IMR-90 (cell line): ENCODE measurements around the gene PIEZO2. TPM values are rescaled to one million over a fixed set of nuclear protein-coding genes. Genes with fewer than 3 reads are reported as not detected.

Source experiments
- ATAC-seq: fragments of 200-7000 bp; cut with Tn5 transposase; 2 replicates; pipeline ENCODE4 v1.9.1; 2020; ENCODE audit warnings: low read depth, mild to moderate bottlenecking, moderate library complexity
- BruUV-seq: library from RNA; stranded (reverse); fragments of 400-500 nt; replicated peaks from 2 replicates; lab custom pipeline; 2021; lab: Mats Ljungman, UMichigan
- CTCF ChIA-PET: fragments of 300-600 bp; formaldehyde crosslinking; extraction: SDS; loops from one replicate; lab custom pipeline; 2021; ENCODE audit warnings: antibody characterized with exemption; lab: Yijun Ruan, JAX
- POLR2A ChIA-PET: fragments of 300-600 bp; sonication (Branson Sonifier 250); formaldehyde crosslinking; loops from one replicate; lab custom pipeline; 2022; ENCODE audit warnings: antibody characterized with exemption; ENCODE audit not compliant: unreplicated experiment; lab: Charles Lee
- DNase-seq: peaks from one replicate; pipeline ENCODE4 v3.0.0; 2013
- H2AFZ ChIP-seq: replicated peaks from 2 replicates; pipeline ENCODE3; 2013; ENCODE audit warnings: low read length, mild to moderate bottlenecking; ENCODE audit not compliant: poor library complexity
- H2AK5ac ChIP-seq: 2 replicates; pipeline ENCODE4 v1.6.1; 2013; ENCODE audit warnings: low read depth, low read length, inconsistent platforms
- H2AK9ac ChIP-seq: replicated peaks from 2 replicates; pipeline ENCODE3; 2013; ENCODE audit warnings: mild to moderate bottlenecking, low read depth, low read length, moderate library complexity; ENCODE audit not compliant: poor library complexity
- H2BK120ac ChIP-seq: 2 replicates; pipeline ENCODE4 v1.6.1; 2013; ENCODE audit warnings: low read depth, low read length, inconsistent platforms
- H2BK15ac ChIP-seq: 3 replicates; pipeline ENCODE4 v1.6.1; 2013; ENCODE audit warnings: low read depth, low read length, inconsistent platforms
- H2BK20ac ChIP-seq: 2 replicates; pipeline ENCODE4 v1.6.1; 2013; ENCODE audit warnings: low read depth, mild to moderate bottlenecking, inconsistent platforms, low read length, moderate library complexity
- H2BK5ac ChIP-seq: 2 replicates; pipeline ENCODE4 v1.6.1; 2013; ENCODE audit warnings: mild to moderate bottlenecking, low read depth, low read length, inconsistent platforms; ENCODE audit not compliant: poor library complexity, severe bottlenecking
- H3K14ac ChIP-seq: replicated peaks from 2 replicates; pipeline ENCODE4 v1.6.1; 2013; ENCODE audit warnings: low read depth, low read length, inconsistent platforms
- H3K18ac ChIP-seq: 2 replicates; pipeline ENCODE4 v1.6.1; 2013; ENCODE audit warnings: low read depth, low read length, control low read depth
- H3K23ac ChIP-seq: 2 replicates; pipeline ENCODE4 v1.6.1; 2013; ENCODE audit warnings: low read depth, low read length, inconsistent platforms
- H3K27ac ChIP-seq: 2 replicates; pipeline ENCODE4 v1.5.1; 2013; ENCODE audit warnings: mild to moderate bottlenecking, control low read depth, low read length; ENCODE audit not compliant: insufficient read depth
- H3K27me3 ChIP-seq: 2 replicates; pipeline ENCODE4 v1.6.1; 2013; ENCODE audit warnings: low read length; ENCODE audit not compliant: control insufficient read depth, insufficient read depth
- H3K36me3 ChIP-seq: 2 replicates; pipeline ENCODE4 v1.6.1; 2013; ENCODE audit warnings: low read length, mixed read lengths; ENCODE audit not compliant: control insufficient read depth, insufficient read depth
- H3K4ac ChIP-seq: 2 replicates; pipeline ENCODE4 v1.6.1; 2013; ENCODE audit warnings: low read depth, low read length, inconsistent platforms
- H3K4me1 ChIP-seq: 2 replicates; pipeline ENCODE4 v1.6.1; 2013; ENCODE audit warnings: low read length, mixed read lengths; ENCODE audit not compliant: control insufficient read depth, insufficient read depth
- H3K4me2 ChIP-seq: 2 replicates; pipeline ENCODE4 v1.6.1; 2013; ENCODE audit warnings: low read depth, mild to moderate bottlenecking, control low read depth, low read length, moderate library complexity
- H3K4me3 ChIP-seq: 2 replicates; pipeline ENCODE4 v1.5.1; 2013; ENCODE audit warnings: low read depth, mild to moderate bottlenecking, control low read depth, low read length, moderate library complexity; ENCODE audit not compliant: insufficient read depth
- H3K56ac ChIP-seq: 2 replicates; pipeline ENCODE4 v1.6.1; 2013; ENCODE audit warnings: low read length, inconsistent platforms; ENCODE audit not compliant: insufficient read depth; ENCODE audit errors: extremely low read depth
- H3K79me1 ChIP-seq, 2 experiments: 2 replicates each; pipeline ENCODE4 v1.6.1; 2013; ENCODE audit warnings: low read length in 2 of 2, inconsistent platforms in 1 of 2, low read depth in 1 of 2
- H3K9ac ChIP-seq: 2 replicates; pipeline ENCODE4 v1.6.1; 2013; ENCODE audit warnings: low read depth, low read length, control low read depth
- H3K9me1 ChIP-seq: 2 replicates; pipeline ENCODE4 v1.6.1; 2013; ENCODE audit warnings: low read length, inconsistent platforms; ENCODE audit not compliant: insufficient read depth
- H3K9me3 ChIP-seq: 2 replicates; pipeline ENCODE4 v1.6.1; 2013; ENCODE audit warnings: low read length; ENCODE audit not compliant: control insufficient read depth, insufficient read depth
- H4K20me1 ChIP-seq: 2 replicates; pipeline ENCODE4 v1.6.1; 2013; ENCODE audit warnings: low read length, inconsistent platforms; ENCODE audit not compliant: insufficient read depth
- H4K5ac ChIP-seq: 2 replicates; pipeline ENCODE4 v1.6.1; 2013; ENCODE audit warnings: mild to moderate bottlenecking, low read depth, low read length, control low read depth
- H4K8ac ChIP-seq, 2 experiments: 2 replicates each; pipeline ENCODE4 v1.6.1; 2013; ENCODE audit warnings: low read depth in 2 of 2, low read length in 2 of 2, control low read depth in 1 of 2, inconsistent platforms in 1 of 2
- H4K91ac ChIP-seq: 2 replicates; pipeline ENCODE4 v1.6.1; 2013; ENCODE audit warnings: low read depth, low read length, inconsistent platforms; ENCODE audit not compliant: insufficient read depth
- BHLHE40 ChIP-seq: fragments of 150-350 bp; IDR thresholded peaks from 2 replicates; pipeline ENCODE4 v1.6.1; 2016; ENCODE audit warnings: mild to moderate bottlenecking, low read depth, low read length
- CHD1 ChIP-seq: IDR thresholded peaks from 2 replicates; pipeline ENCODE4 v1.6.1; 2012; ENCODE audit warnings: low read depth, low read length, improper control_type of control experiment
- FOS ChIP-seq: fragments of 150-350 bp; IDR thresholded peaks from 2 replicates; pipeline ENCODE4 v1.6.1; 2016; ENCODE audit warnings: low read depth, low read length
- MAFK ChIP-seq: IDR thresholded peaks from 2 replicates; pipeline ENCODE4 v1.6.1; 2012; ENCODE audit warnings: low read depth, low read length, improper control_type of control experiment
- MAZ ChIP-seq: IDR thresholded peaks from 2 replicates; pipeline ENCODE4 v1.6.1; 2012; ENCODE audit warnings: low read depth, mild to moderate bottlenecking, low read length, improper control_type of control experiment, moderate library complexity, borderline replicate concordance
- POLR2A ChIP-seq: IDR thresholded peaks from 2 replicates; pipeline ENCODE4 v1.6.1; 2012; ENCODE audit warnings: mild to moderate bottlenecking, low read depth, low read length
- RAD21 ChIP-seq: IDR thresholded peaks from 2 replicates; pipeline ENCODE4 v1.6.1; 2012; ENCODE audit warnings: low read length, improper control_type of control experiment
- RCOR1 ChIP-seq: IDR thresholded peaks from 2 replicates; pipeline ENCODE4 v1.6.1; 2012; ENCODE audit warnings: mild to moderate bottlenecking, low read length, improper control_type of control experiment; ENCODE audit not compliant: insufficient replicate concordance
- SMC3 ChIP-seq: fragments of 150-350 bp; IDR thresholded peaks from 2 replicates; pipeline ENCODE4 v1.6.1; 2016; ENCODE audit warnings: low read depth, mild to moderate bottlenecking, antibody characterized with exemption, low read length, moderate library complexity
- WGBS, 2 experiments: methylation state at CpG; one replicate each; pipeline versions ENCODE4 v1.1.5 to v1.1.7; 2013; ENCODE audit warnings: missing lambda C conversion rate in 2 of 2; ENCODE audit not compliant: insufficient read length in 1 of 2; ENCODE audit errors: extremely low coverage in 2 of 2; 5-methylcytosine and 5-hydroxymethylcytosine counted together
- dilution Hi-C: fragments of 300-500 bp; cut with HindIII; formaldehyde crosslinking; loops from one replicate; pipeline ENCODE4 v1.14.3; 2018; ENCODE audit warnings: low sequenced_read_pairs; ENCODE audit not compliant: unreplicated experiment
- in situ Hi-C: fragments of 300-500 bp; cut with MboI; formaldehyde crosslinking; loops from 3 replicates; pipeline ENCODE4 v1.14.3; 2019; ENCODE audit warnings: low sequenced_read_pairs, inconsistent platforms, mixed read lengths
- intact Hi-C: fragments of 100-400 bp; cut with micrococcal nuclease; formaldehyde crosslinking; loops from 2 replicates; pipeline ENCODE4 v1.10.0; 2022
- polyA plus RNA-seq, 3 experiments: library from polyadenylated mRNA; depleted of rRNA; stranded (reverse); fragments of >200 nt; gene quantifications; 2 replicates each; pipeline ENCODE4 v1.2.3, GENCODE V29; 2012; ENCODE audit warnings: low replicate concordance in 1 of 3
- total RNA-seq: library from RNA; depleted of rRNA; stranded (reverse); fragments of >200 nt; gene quantifications from 2 replicates; pipeline ENCODE4 v1.2.3, GENCODE V29; 2012
- TF ChIP-seq, protein P1 (sequence below): conservative IDR thresholded peaks from 2 replicates; pipeline ENCODE4 v1.5.1; 2012; ENCODE audit warnings: mild to moderate bottlenecking, low read depth, low read length, improper control_type of control experiment
- TF ChIP-seq, protein P2 (sequence below): fragments of 150-350 bp; IDR thresholded peaks from 2 replicates; pipeline ENCODE4 v1.6.1; 2016; ENCODE audit warnings: low read depth, mild to moderate bottlenecking, low read length, moderate library complexity, borderline replicate concordance

PIEZO2 gene
- total and polyA plus RNA-seq, 2 of the 4 experiments (the other 2 are of a cell fraction), result 2.4 to 4.1 TPM

DNA sequence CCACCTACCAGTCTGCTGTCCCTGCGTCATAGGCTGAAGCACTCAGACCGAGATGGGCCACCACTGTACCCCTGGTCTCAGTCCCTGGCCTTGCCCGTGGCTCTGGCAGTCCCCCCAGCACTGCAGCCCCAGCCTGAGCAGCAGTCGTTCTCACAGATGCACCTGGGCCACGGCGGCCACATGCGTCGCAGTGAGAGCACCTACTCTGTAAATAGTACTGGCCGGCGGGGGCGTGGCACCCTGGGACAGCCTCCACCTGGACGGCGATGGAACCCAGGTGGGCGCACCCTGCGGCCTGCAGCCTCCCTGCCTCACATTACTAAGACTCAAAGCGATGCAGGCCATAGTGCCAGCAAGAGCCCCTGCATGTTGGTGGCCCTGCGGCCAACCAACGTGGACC lies 424.7 kb downstream of the PIEZO2 start:
- Histone ChIP-seq H3K27me3 (no peaks in the 10 kb centered on the region), H3K27ac (no peak overlapping the region), H3K4ac (no peak overlapping the region), H3K56ac (no peak overlapping the region), H3K23ac (no peak overlapping the region), H3K18ac (no peak overlapping the region), H2AFZ (no peak overlapping the region), H2AK9ac (no peak overlapping the region), H2AK5ac (no peak overlapping the region), H4K8ac (no peak overlapping the region), H3K36me3 (peaks cover 6% of the 10 kb centered on the region; the same call in 1 of the 2 replicates), H3K9ac (no peak overlapping the region), H2BK120ac (no peak overlapping the region), H2BK15ac (no peak overlapping the region), H4K20me1 (no peaks in the 10 kb centered on the region), H2BK5ac (no peak overlapping the region), H3K9me1 (no peaks in the 10 kb centered on the region), H3K4me3 (no peak overlapping the region), H2BK20ac (no peak overlapping the region), H3K14ac (no peak overlapping the region), H4K91ac (no peak overlapping the region), H3K4me1 (no peaks in the 10 kb centered on the region), H3K79me1 (no peaks in the 10 kb centered on the region), H3K9me3 (no peaks in the 10 kb centered on the region), H3K4me2 (no peak overlapping the region), H4K5ac (no peak overlapping the region)
- TF ChIP-seq SMC3, result no peak
- TF ChIP-seq RCOR1, result no peak
- no peak for TF ChIP-seq BHLHE40
- no peak for TF ChIP-seq POLR2A
- TF ChIP-seq MAZ, result no peak
- TF ChIP-seq FOS, result no peak
- TF ChIP-seq MAFK, result no peak
- TF ChIP-seq, protein P1, sequence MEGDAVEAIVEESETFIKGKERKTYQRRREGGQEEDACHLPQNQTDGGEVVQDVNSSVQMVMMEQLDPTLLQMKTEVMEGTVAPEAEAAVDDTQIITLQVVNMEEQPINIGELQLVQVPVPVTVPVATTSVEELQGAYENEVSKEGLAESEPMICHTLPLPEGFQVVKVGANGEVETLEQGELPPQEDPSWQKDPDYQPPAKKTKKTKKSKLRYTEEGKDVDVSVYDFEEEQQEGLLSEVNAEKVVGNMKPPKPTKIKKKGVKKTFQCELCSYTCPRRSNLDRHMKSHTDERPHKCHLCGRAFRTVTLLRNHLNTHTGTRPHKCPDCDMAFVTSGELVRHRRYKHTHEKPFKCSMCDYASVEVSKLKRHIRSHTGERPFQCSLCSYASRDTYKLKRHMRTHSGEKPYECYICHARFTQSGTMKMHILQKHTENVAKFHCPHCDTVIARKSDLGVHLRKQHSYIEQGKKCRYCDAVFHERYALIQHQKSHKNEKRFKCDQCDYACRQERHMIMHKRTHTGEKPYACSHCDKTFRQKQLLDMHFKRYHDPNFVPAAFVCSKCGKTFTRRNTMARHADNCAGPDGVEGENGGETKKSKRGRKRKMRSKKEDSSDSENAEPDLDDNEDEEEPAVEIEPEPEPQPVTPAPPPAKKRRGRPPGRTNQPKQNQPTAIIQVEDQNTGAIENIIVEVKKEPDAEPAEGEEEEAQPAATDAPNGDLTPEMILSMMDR, result no peak
- TF ChIP-seq, protein P2, sequence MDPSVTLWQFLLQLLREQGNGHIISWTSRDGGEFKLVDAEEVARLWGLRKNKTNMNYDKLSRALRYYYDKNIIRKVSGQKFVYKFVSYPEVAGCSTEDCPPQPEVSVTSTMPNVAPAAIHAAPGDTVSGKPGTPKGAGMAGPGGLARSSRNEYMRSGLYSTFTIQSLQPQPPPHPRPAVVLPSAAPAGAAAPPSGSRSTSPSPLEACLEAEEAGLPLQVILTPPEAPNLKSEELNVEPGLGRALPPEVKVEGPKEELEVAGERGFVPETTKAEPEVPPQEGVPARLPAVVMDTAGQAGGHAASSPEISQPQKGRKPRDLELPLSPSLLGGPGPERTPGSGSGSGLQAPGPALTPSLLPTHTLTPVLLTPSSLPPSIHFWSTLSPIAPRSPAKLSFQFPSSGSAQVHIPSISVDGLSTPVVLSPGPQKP, result no peak
- no peak for TF ChIP-seq RAD21
- TF ChIP-seq CHD1, result no peak
- no peak for ATAC-seq
- WGBS, 2 experiments, result 91% methylated on average over 7 of the region's 18 CpGs; no CpG with 5 or more reads in 1 of the 2 experiments
- DNase-seq, result no peak
- BruUV-seq, result no TSS peak
- ChIA-PET CTCF (no interaction called here), POLR2A (no interaction called here)
- in situ Hi-C loops (no loop called here), intact Hi-C loops (no loop called here), dilution Hi-C loops (no loop called here)
